ENCODE results near the gene CNTN4. TPM values are rescaled to one million over a fixed set of nuclear protein-coding genes. Genes with fewer than 3 reads are reported as not detected.

CNTN4 gene
- total RNA-seq, 1 experiment from 2014 or later, result not detected

DNA sequence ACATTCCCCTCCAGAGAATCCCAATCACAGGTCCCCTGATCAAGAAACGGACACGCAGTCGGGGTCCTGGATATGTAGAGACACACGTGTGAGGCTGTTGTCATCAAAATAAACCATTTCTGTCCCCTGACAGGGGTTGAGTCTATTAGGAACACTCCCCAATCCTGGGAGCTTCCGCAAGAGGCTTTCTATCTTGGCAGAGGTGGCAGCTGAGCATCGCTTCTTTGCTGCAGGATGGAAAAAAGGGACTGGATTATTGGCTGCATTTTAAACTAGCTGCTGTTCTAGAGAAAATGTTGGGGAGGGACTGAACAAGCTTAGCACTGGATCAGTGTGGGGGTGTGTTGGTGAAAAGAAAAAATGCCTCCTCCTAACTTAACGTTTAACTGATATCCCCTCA lies 2.5 kb upstream of the CNTN4 start (continued):
- TF ChIP-seq, protein P1, sequence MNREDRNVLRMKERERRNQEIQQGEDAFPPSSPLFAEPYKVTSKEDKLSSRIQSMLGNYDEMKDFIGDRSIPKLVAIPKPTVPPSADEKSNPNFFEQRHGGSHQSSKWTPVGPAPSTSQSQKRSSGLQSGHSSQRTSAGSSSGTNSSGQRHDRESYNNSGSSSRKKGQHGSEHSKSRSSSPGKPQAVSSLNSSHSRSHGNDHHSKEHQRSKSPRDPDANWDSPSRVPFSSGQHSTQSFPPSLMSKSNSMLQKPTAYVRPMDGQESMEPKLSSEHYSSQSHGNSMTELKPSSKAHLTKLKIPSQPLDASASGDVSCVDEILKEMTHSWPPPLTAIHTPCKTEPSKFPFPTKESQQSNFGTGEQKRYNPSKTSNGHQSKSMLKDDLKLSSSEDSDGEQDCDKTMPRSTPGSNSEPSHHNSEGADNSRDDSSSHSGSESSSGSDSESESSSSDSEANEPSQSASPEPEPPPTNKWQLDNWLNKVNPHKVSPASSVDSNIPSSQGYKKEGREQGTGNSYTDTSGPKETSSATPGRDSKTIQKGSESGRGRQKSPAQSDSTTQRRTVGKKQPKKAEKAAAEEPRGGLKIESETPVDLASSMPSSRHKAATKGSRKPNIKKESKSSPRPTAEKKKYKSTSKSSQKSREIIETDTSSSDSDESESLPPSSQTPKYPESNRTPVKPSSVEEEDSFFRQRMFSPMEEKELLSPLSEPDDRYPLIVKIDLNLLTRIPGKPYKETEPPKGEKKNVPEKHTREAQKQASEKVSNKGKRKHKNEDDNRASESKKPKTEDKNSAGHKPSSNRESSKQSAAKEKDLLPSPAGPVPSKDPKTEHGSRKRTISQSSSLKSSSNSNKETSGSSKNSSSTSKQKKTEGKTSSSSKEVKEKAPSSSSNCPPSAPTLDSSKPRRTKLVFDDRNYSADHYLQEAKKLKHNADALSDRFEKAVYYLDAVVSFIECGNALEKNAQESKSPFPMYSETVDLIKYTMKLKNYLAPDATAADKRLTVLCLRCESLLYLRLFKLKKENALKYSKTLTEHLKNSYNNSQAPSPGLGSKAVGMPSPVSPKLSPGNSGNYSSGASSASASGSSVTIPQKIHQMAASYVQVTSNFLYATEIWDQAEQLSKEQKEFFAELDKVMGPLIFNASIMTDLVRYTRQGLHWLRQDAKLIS (CRISPR knock-in tag; IDR thresholded peaks at IDR 0.05; ENCODE audit: borderline replicate concordance), result no peak
- TF ChIP-seq, protein P2, sequence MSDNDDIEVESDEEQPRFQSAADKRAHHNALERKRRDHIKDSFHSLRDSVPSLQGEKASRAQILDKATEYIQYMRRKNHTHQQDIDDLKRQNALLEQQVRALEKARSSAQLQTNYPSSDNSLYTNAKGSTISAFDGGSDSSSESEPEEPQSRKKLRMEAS (CRISPR knock-in tag; IDR thresholded peaks at IDR 0.05), result no peak

- no peak for DNase-seq (ENCODE audit: low spot score)
Observed at GRCh38 chr3:2097641-2098191, 950 bp upstream of the CNTN4 start.

More at GRCh38 chr3:2097641-2098191, 950 bp upstream of the CNTN4 start:
- Mint-ChIP-seq H3K9me3 (peaks cover 77% of the 10 kb centered on the region), H3K4me1 (no peaks in the 10 kb centered on the region), H3K36me3 (peaks cover 64% of the 10 kb centered on the region), H3K4me3 (no peak overlapping the region), H3K27ac (no peak overlapping the region), H3K27me3 (ENCODE audit: low read depth) (peaks cover 23% of the 10 kb centered on the region)
- CTCF ChIA-PET, result no interaction called here
- POLR2A ChIA-PET, result no interaction called here
- no peak for ATAC-seq
- TF ChIP-seq RORB (CRISPR knock-in tag; IDR thresholded peaks at IDR 0.05) (no peak), CBFB (CRISPR knock-in tag; IDR thresholded peaks at IDR 0.05; ENCODE audit: low read depth) (no peak), ATF1 (CRISPR knock-in tag; IDR thresholded peaks at IDR 0.05) (no peak), ZNF671 (CRISPR knock-in tag; IDR thresholded peaks at IDR 0.05) (no peak), JUN (CRISPR knock-in tag; IDR thresholded peaks at IDR 0.05) (no peak), FOXK1 (CRISPR knock-in tag; IDR thresholded peaks at IDR 0.05) (no peak), ZNF423 (CRISPR knock-in tag; IDR thresholded peaks at IDR 0.05) (no peak), ZNF121 (CRISPR knock-in tag; IDR thresholded peaks at IDR 0.05) (no peak)
- TF ChIP-seq, protein P3, sequence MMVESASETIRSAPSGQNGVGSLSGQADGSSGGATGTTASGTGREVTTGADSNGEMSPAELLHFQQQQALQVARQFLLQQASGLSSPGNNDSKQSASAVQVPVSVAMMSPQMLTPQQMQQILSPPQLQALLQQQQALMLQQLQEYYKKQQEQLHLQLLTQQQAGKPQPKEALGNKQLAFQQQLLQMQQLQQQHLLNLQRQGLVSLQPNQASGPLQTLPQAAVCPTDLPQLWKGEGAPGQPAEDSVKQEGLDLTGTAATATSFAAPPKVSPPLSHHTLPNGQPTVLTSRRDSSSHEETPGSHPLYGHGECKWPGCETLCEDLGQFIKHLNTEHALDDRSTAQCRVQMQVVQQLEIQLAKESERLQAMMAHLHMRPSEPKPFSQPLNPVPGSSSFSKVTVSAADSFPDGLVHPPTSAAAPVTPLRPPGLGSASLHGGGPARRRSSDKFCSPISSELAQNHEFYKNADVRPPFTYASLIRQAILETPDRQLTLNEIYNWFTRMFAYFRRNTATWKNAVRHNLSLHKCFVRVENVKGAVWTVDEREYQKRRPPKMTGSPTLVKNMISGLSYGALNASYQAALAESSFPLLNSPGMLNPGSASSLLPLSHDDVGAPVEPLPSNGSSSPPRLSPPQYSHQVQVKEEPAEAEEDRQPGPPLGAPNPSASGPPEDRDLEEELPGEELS (CRISPR knock-in tag; IDR thresholded peaks at IDR 0.05), result no peak
- TF ChIP-seq, protein P4, sequence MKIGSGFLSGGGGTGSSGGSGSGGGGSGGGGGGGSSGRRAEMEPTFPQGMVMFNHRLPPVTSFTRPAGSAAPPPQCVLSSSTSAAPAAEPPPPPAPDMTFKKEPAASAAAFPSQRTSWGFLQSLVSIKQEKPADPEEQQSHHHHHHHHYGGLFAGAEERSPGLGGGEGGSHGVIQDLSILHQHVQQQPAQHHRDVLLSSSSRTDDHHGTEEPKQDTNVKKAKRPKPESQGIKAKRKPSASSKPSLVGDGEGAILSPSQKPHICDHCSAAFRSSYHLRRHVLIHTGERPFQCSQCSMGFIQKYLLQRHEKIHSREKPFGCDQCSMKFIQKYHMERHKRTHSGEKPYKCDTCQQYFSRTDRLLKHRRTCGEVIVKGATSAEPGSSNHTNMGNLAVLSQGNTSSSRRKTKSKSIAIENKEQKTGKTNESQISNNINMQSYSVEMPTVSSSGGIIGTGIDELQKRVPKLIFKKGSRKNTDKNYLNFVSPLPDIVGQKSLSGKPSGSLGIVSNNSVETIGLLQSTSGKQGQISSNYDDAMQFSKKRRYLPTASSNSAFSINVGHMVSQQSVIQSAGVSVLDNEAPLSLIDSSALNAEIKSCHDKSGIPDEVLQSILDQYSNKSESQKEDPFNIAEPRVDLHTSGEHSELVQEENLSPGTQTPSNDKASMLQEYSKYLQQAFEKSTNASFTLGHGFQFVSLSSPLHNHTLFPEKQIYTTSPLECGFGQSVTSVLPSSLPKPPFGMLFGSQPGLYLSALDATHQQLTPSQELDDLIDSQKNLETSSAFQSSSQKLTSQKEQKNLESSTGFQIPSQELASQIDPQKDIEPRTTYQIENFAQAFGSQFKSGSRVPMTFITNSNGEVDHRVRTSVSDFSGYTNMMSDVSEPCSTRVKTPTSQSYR (CRISPR knock-in tag; IDR thresholded peaks at IDR 0.05), result no peak
- TF ChIP-seq, protein P5, sequence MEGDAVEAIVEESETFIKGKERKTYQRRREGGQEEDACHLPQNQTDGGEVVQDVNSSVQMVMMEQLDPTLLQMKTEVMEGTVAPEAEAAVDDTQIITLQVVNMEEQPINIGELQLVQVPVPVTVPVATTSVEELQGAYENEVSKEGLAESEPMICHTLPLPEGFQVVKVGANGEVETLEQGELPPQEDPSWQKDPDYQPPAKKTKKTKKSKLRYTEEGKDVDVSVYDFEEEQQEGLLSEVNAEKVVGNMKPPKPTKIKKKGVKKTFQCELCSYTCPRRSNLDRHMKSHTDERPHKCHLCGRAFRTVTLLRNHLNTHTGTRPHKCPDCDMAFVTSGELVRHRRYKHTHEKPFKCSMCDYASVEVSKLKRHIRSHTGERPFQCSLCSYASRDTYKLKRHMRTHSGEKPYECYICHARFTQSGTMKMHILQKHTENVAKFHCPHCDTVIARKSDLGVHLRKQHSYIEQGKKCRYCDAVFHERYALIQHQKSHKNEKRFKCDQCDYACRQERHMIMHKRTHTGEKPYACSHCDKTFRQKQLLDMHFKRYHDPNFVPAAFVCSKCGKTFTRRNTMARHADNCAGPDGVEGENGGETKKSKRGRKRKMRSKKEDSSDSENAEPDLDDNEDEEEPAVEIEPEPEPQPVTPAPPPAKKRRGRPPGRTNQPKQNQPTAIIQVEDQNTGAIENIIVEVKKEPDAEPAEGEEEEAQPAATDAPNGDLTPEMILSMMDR (IDR thresholded peaks at IDR 0.05), result no peak
- TF ChIP-seq, protein P6, sequence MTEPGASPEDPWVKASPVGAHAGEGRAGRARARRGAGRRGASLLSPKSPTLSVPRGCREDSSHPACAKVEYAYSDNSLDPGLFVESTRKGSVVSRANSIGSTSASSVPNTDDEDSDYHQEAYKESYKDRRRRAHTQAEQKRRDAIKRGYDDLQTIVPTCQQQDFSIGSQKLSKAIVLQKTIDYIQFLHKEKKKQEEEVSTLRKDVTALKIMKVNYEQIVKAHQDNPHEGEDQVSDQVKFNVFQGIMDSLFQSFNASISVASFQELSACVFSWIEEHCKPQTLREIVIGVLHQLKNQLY (CRISPR knock-in tag; IDR thresholded peaks at IDR 0.05), result no peak
- TF ChIP-seq, protein P7, sequence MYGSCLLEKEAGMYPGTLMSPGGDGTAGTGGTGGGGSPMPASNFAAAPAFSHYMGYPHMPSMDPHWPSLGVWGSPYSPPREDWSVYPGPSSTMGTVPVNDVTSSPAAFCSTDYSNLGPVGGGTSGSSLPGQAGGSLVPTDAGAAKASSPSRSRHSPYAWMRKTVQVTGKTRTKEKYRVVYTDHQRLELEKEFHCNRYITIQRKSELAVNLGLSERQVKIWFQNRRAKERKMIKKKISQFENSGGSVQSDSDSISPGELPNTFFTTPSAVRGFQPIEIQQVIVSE (CRISPR knock-in tag; IDR thresholded peaks at IDR 0.05; ENCODE audit: borderline replicate concordance), result no peak
